Uterus (tissue), 2 donors: ENCODE data around the gene PRKCI.

Experiments
- CTCF ChIP-seq, 4 experiments: fragments of 200-600 bp in 2 of 4; fragments of 450-650 bp in 2 of 4; sonication (generic) in 2 of 4; IDR thresholded peaks; one replicate each; pipeline ENCODE4 v1.5.1; 2016 to 2019; ENCODE audit warnings: antibody characterized with exemption in 4 of 4, mild to moderate bottlenecking in 2 of 4, moderate library complexity in 1 of 4
- POLR2A ChIP-seq, 2 donors: fragments of 450-650 bp; IDR thresholded peaks; one replicate each; pipeline ENCODE4 v1.6.1; 2016; ENCODE audit warnings: antibody characterized with exemption in 2 of 2, mild to moderate bottlenecking in 1 of 2, moderate library complexity in 1 of 2

DNA sequence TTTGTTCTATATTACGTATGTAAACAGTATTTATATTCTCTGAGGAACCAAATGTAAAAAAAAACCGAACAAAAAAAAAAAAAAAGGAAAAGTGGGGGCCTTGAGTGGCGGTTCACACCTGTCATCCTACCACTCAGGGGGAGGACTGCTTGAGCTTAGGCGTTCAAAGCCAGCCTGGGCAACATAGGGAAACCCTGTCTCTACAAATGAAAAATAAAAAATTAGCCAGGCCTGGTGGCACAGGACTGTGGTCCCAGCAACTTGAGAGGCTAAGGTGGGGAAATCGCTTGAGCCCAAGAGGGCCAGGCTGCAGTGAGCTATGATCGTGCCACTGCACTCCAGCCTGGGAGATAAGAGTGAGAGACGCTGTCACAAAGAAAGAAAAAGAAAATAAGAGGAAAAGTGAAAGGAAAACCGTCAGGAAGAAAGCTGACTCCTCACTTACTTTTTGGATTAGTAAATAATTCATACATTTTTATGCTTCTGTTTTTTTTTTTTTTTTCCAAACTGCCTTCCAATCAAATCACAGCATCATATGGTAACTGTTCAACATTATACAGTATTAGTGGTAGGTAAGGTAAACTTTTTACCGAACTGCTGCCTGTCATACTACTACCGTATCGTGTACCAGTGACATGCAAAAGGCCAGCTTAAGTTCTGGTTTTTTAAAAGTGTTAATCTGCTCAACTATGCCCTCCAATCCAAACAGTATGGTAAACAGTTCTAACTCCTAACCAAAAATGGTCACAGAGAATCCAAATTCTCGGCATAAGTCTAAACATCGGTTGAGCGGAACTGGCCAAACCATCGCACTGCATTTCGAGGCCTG is 41.9 kb upstream of the PRKCI start:
- TF ChIP-seq POLR2A (IDR thresholded peaks at IDR 0.05) (no peak), CTCF (IDR thresholded peaks at IDR 0.05) (no peak)
